Loucy (cell line): ENCODE measurements around the gene ATXN2.

ENCODE experiments used
- EZH2phosphoT487 ChIP-seq: fragments of 200-600 bp; IDR thresholded peaks from 2 replicates; pipeline ENCODE4 v1.6.1; 2018; ENCODE audit warnings: antibody characterized with exemption, mild to moderate bottlenecking, moderate library complexity, borderline replicate concordance
- TF ChIP-seq, protein P1 (sequence below): fragments of 200-600 bp; sonication (generic); conservative IDR thresholded peaks from 2 replicates; pipeline ENCODE4 v1.5.1; 2014; ENCODE audit warnings: mild to moderate bottlenecking, antibody characterized with exemption, low read length

DNA sequence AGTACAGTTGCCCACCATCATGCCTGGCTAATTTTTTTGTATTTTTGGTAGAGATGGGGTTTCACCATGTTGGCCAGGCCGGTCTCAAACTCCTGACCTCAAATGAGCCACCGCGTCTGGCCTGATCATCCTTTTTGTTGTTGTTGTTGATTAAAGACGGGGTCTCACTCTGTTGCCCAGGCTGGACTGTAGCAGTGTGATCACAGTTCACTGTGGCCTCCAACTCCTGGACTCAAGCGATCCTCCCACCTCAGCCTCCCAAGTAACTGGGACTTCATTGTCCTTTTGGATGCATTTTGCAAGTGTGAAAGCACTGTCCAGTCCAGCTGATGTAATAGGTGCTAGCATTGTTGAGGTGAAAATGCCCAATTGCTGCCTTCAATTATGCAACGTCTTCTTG lies 27.1 kb upstream of the ATXN2 start:
- TF ChIP-seq, protein P1, sequence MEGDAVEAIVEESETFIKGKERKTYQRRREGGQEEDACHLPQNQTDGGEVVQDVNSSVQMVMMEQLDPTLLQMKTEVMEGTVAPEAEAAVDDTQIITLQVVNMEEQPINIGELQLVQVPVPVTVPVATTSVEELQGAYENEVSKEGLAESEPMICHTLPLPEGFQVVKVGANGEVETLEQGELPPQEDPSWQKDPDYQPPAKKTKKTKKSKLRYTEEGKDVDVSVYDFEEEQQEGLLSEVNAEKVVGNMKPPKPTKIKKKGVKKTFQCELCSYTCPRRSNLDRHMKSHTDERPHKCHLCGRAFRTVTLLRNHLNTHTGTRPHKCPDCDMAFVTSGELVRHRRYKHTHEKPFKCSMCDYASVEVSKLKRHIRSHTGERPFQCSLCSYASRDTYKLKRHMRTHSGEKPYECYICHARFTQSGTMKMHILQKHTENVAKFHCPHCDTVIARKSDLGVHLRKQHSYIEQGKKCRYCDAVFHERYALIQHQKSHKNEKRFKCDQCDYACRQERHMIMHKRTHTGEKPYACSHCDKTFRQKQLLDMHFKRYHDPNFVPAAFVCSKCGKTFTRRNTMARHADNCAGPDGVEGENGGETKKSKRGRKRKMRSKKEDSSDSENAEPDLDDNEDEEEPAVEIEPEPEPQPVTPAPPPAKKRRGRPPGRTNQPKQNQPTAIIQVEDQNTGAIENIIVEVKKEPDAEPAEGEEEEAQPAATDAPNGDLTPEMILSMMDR = no peak
- no peak for TF ChIP-seq EZH2phosphoT487
